ENCODE results near the gene IZUMO1.

- TF ChIP-seq, protein P1, sequence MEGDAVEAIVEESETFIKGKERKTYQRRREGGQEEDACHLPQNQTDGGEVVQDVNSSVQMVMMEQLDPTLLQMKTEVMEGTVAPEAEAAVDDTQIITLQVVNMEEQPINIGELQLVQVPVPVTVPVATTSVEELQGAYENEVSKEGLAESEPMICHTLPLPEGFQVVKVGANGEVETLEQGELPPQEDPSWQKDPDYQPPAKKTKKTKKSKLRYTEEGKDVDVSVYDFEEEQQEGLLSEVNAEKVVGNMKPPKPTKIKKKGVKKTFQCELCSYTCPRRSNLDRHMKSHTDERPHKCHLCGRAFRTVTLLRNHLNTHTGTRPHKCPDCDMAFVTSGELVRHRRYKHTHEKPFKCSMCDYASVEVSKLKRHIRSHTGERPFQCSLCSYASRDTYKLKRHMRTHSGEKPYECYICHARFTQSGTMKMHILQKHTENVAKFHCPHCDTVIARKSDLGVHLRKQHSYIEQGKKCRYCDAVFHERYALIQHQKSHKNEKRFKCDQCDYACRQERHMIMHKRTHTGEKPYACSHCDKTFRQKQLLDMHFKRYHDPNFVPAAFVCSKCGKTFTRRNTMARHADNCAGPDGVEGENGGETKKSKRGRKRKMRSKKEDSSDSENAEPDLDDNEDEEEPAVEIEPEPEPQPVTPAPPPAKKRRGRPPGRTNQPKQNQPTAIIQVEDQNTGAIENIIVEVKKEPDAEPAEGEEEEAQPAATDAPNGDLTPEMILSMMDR (IDR thresholded peaks at IDR 0.05): no peak
- TF ChIP-seq POLR2A (IDR thresholded peaks at IDR 0.05): peak; percentile 32
- TF ChIP-seq POLR2AphosphoS5 (IDR thresholded peaks at IDR 0.05): peak in 1 of 3 donors; percentile 33
Observed at GRCh38 chr19:48698046-48698445, 48.7 kb downstream of the IZUMO1 start.
